Measurements from ENCODE around the gene PRRX1.

Gene PRRX1

GRCh38 chr1:170623171-170623570 is 40.8 kb upstream of the PRRX1 start:
- no peaks in the 10 kb centered on the region for H3K9me3 ChIP-seq
- no peaks in the 10 kb centered on the region for H3K4me1 ChIP-seq (ENCODE audit: control insufficient read depth in 1 of 2, insufficient read depth in 1 of 2, low read depth in 1 of 2, low read length in 1 of 2)
- no peak overlapping the region for H3K27ac ChIP-seq
- no peaks in the 10 kb centered on the region for H3K27me3 ChIP-seq
- no peaks in the 10 kb centered on the region for H3K36me3 ChIP-seq
- no peak for TF ChIP-seq CTCF (IDR thresholded peaks at IDR 0.05)
- no peak overlapping the region for H3K4me3 ChIP-seq (ENCODE audit: low read depth in 1 of 2, low read length in 1 of 2)

GRCh38 chr1:170624146-170624545 is 39.8 kb upstream of the PRRX1 start:
- TF ChIP-seq CTCF (IDR thresholded peaks at IDR 0.05), result no peak
- Histone ChIP-seq H3K9me3 (no peaks in the 10 kb centered on the region), H3K36me3 (no peaks in the 10 kb centered on the region), H3K4me1 (ENCODE audit: control insufficient read depth in 1 of 2, insufficient read depth in 1 of 2, low read depth in 1 of 2, low read length in 1 of 2) (no peaks in the 10 kb centered on the region), H3K27ac (no peak overlapping the region), H3K27me3 (no peaks in the 10 kb centered on the region), H3K4me3 (ENCODE audit: low read depth in 1 of 2, low read length in 1 of 2) (no peak overlapping the region)

GRCh38 chr1:170630977-170631376 is 33.0 kb upstream of the PRRX1 start:
- Histone ChIP-seq H3K9me3 (no peaks in the 10 kb centered on the region), H3K36me3 (no peaks in the 10 kb centered on the region), H3K4me1 (ENCODE audit: control insufficient read depth in 1 of 2, insufficient read depth in 1 of 2, low read depth in 1 of 2, low read length in 1 of 2) (no peaks in the 10 kb centered on the region), H3K27me3 (no peaks in the 10 kb centered on the region), H3K27ac (no peak overlapping the region), H3K4me3 (ENCODE audit: low read depth in 1 of 2, low read length in 1 of 2) (no peak overlapping the region)
- no peak for TF ChIP-seq CTCF (IDR thresholded peaks at IDR 0.05)

- no peak for TF ChIP-seq CTCF (IDR thresholded peaks at IDR 0.05)
- Histone ChIP-seq H3K4me1 (ENCODE audit: control insufficient read depth in 1 of 2, insufficient read depth in 1 of 2, low read depth in 1 of 2, low read length in 1 of 2) (no peaks in the 10 kb centered on the region), H3K27ac (no peak overlapping the region), H3K36me3 (no peaks in the 10 kb centered on the region), H3K9me3 (no peaks in the 10 kb centered on the region), H3K4me3 (ENCODE audit: low read depth in 1 of 2, low read length in 1 of 2) (no peak overlapping the region), H3K27me3 (no peaks in the 10 kb centered on the region)
Observed at GRCh38 chr1:170634293-170634692, 29.6 kb upstream of the PRRX1 start.

- no peak overlapping the region for H3K27ac ChIP-seq
- no peaks in the 10 kb centered on the region for H3K27me3 ChIP-seq
- H3K36me3 ChIP-seq, result no peaks in the 10 kb centered on the region
- H3K4me3 ChIP-seq (ENCODE audit: low read depth in 1 of 2, low read length in 1 of 2), result no peak overlapping the region
- H3K9me3 ChIP-seq, result no peaks in the 10 kb centered on the region
- H3K4me1 ChIP-seq (ENCODE audit: control insufficient read depth in 1 of 2, insufficient read depth in 1 of 2, low read depth in 1 of 2, low read length in 1 of 2), result no peaks in the 10 kb centered on the region
- TF ChIP-seq CTCF (IDR thresholded peaks at IDR 0.05), result no peak
Observed at GRCh38 chr1:170634824-170635410, 29.0 kb upstream of the PRRX1 start.

GRCh38 chr1:170640581-170640980 is 23.4 kb upstream of the PRRX1 start:
- no peaks in the 10 kb centered on the region for H3K4me1 ChIP-seq (ENCODE audit: control insufficient read depth in 1 of 2, insufficient read depth in 1 of 2, low read depth in 1 of 2, low read length in 1 of 2)
- no peak overlapping the region for H3K4me3 ChIP-seq (ENCODE audit: low read depth in 1 of 2, low read length in 1 of 2)
- TF ChIP-seq CTCF (IDR thresholded peaks at IDR 0.05), result no peak
- no peaks in the 10 kb centered on the region for H3K27me3 ChIP-seq
- no peaks in the 10 kb centered on the region for H3K36me3 ChIP-seq
- H3K9me3 ChIP-seq, result no peaks in the 10 kb centered on the region
- H3K27ac ChIP-seq, result no peak overlapping the region

All from neutrophil (primary cell).